Hepatocyte (in vitro differentiated cells): ENCODE measurements around the gene SYTL3. TPM values are rescaled to one million over a fixed set of nuclear protein-coding genes. Genes with fewer than 3 reads are reported as not detected.
"Not testable (repeated sequence)": the region's sequence is repeated elsewhere in the genome, so short reads cannot be mapped to it uniquely, and the experiment has no call there.

ENCODE experiments used
- DNase-seq: peaks from one replicate; pipeline ENCODE4 v3.0.0-alpha.2; 2016; ENCODE audit warnings: low spot score
- H2AFZ ChIP-seq: fragments of 200-600 bp; sonication (generic); 2 replicates; pipeline ENCODE4 v1.6.0; 2016; ENCODE audit warnings: antibody characterized with exemption, mild to moderate bottlenecking
- H3K27ac ChIP-seq: fragments of 200-600 bp; sonication (generic); 2 replicates; pipeline ENCODE4 v1.5.1; 2016; ENCODE audit warnings: mild to moderate bottlenecking
- H3K27me3 ChIP-seq: fragments of 200-600 bp; sonication (generic); 2 replicates; pipeline ENCODE4 v1.6.1; 2016
- H3K36me3 ChIP-seq: fragments of 200-600 bp; sonication (generic); replicated peaks from 2 replicates; pipeline ENCODE4 v1.5.1; 2016; ENCODE audit warnings: low read depth; ENCODE audit not compliant: insufficient read depth
- H3K4me1 ChIP-seq: fragments of 200-600 bp; sonication (generic); 2 replicates; pipeline ENCODE4 v1.5.1; 2016; ENCODE audit warnings: mild to moderate bottlenecking, moderate library complexity; ENCODE audit not compliant: insufficient read depth
- H3K4me2 ChIP-seq: fragments of 200-600 bp; sonication (generic); 2 replicates; pipeline ENCODE4 v1.6.0; 2016
- H3K4me3 ChIP-seq: fragments of 200-600 bp; sonication (generic); 2 replicates; pipeline ENCODE4 v1.5.1; 2016; ENCODE audit warnings: mild to moderate bottlenecking
- H3K79me2 ChIP-seq: fragments of 200-600 bp; sonication (generic); 2 replicates; pipeline ENCODE4 v1.6.0; 2017; ENCODE audit warnings: mild to moderate bottlenecking
- H3K9me2 ChIP-seq: fragments of 200-600 bp; sonication (generic); replicated peaks from 2 replicates; pipeline ENCODE4 v1.6.0; 2017; ENCODE audit warnings: mild to moderate bottlenecking; ENCODE audit not compliant: insufficient read depth
- H3K9me3 ChIP-seq: fragments of 200-600 bp; sonication (generic); 2 replicates; pipeline ENCODE4 v1.5.1; 2016; ENCODE audit warnings: low read depth, mild to moderate bottlenecking
- H4K20me1 ChIP-seq: fragments of 200-600 bp; sonication (generic); 2 replicates; pipeline ENCODE4 v1.6.0; 2016; ENCODE audit warnings: mild to moderate bottlenecking; ENCODE audit not compliant: insufficient read depth, poor library complexity, severe bottlenecking
- EZH2 ChIP-seq: fragments of 200-600 bp; sonication (generic); IDR thresholded peaks from 2 replicates; pipeline ENCODE4 v1.6.1; 2016; ENCODE audit warnings: antibody characterized with exemption, mild to moderate bottlenecking, borderline replicate concordance
- EZH2phosphoT487 ChIP-seq: fragments of 200-600 bp; sonication (generic); IDR thresholded peaks from one replicate; pipeline ENCODE4 v1.6.1; 2018; ENCODE audit warnings: antibody characterized with exemption, mild to moderate bottlenecking, low read depth, moderate library complexity; ENCODE audit not compliant: unreplicated experiment, severe bottlenecking
- WGBS: methylation state at CpG from one replicate; pipeline ENCODE4 v1.1.6; 2016; ENCODE audit warnings: low lambda C conversion rate; ENCODE audit errors: missing lambda C conversion rate; 5-methylcytosine and 5-hydroxymethylcytosine counted together
- polyA plus RNA-seq: library from polyadenylated mRNA; unstranded; fragments of >200 nt; fragmentation: Nextera tagmentation; extraction: Ambion mirVana; gene quantifications from 2 replicates; pipeline ENCODE4 v1.2.1, GENCODE V29; 2016
- total RNA-seq: library from RNA; depleted of rRNA; stranded (reverse); fragments of >200 nt; gene quantifications from 2 replicates; pipeline ENCODE4 v1.2.3, GENCODE V29; 2014
- TF ChIP-seq, protein P1 (sequence below): fragments of 200-600 bp; sonication (generic); IDR thresholded peaks from 2 replicates; pipeline ENCODE4 v1.5.1; 2016; ENCODE audit warnings: antibody characterized with exemption, mild to moderate bottlenecking; ENCODE audit not compliant: poor library complexity

Gene SYTL3
- total and polyA plus RNA-seq, 2 experiments from 2014 or later: 1.4 to 1.5 TPM

DNA sequence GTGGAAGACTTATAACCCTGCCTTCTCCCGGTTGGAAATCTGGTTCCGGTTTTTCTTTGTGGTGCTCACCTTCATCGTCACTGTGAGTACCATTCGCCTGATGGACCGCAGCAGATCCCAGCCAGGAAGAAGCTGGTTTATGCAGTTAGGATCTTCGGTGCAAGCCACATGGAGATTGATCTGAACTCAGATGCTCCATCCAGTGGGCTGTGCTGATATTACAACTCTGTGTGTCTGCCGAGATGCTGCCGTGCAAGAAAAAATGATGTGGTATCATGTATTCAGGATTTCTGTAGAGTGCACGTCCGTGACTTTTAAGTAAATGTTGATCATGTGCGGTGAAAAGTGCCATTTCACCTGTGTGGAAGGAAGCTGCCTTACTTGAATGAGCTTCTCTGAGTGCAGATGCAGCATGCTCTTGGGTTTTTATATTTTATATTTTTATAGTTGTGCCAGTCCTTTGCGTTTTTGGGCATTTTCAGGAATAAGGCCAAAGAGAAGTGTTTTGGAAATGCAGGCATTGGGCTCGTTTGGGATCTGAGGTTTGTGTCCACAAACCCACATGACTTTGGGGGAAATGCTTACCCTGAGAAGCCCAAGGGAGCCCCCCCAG is 44.5 kb upstream of the SYTL3 start:
- WGBS: 52% methylated on average over 13 of the region's 13 CpGs
- H3K36me3 ChIP-seq: no peaks in the 10 kb centered on the region
- no peaks in the 10 kb centered on the region for H3K9me2 ChIP-seq
- peaks cover 3% of the 10 kb centered on the region for H3K79me2 ChIP-seq
- H3K4me1 ChIP-seq: no peaks in the 10 kb centered on the region
- H3K9me3 ChIP-seq: no peaks in the 10 kb centered on the region
- peak; percentile 80 for DNase-seq
- no peak overlapping the region for H3K4me2 ChIP-seq
- H4K20me1 ChIP-seq: no peaks in the 10 kb centered on the region
- TF ChIP-seq, protein P1, sequence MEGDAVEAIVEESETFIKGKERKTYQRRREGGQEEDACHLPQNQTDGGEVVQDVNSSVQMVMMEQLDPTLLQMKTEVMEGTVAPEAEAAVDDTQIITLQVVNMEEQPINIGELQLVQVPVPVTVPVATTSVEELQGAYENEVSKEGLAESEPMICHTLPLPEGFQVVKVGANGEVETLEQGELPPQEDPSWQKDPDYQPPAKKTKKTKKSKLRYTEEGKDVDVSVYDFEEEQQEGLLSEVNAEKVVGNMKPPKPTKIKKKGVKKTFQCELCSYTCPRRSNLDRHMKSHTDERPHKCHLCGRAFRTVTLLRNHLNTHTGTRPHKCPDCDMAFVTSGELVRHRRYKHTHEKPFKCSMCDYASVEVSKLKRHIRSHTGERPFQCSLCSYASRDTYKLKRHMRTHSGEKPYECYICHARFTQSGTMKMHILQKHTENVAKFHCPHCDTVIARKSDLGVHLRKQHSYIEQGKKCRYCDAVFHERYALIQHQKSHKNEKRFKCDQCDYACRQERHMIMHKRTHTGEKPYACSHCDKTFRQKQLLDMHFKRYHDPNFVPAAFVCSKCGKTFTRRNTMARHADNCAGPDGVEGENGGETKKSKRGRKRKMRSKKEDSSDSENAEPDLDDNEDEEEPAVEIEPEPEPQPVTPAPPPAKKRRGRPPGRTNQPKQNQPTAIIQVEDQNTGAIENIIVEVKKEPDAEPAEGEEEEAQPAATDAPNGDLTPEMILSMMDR: peak; percentile 73
- TF ChIP-seq EZH2: no peak
- no peak for TF ChIP-seq EZH2phosphoT487
- no peak overlapping the region for H2AFZ ChIP-seq
- no peaks in the 10 kb centered on the region for H3K27me3 ChIP-seq
- H3K4me3 ChIP-seq: no peak overlapping the region
- no peak overlapping the region for H3K27ac ChIP-seq

- DNase-seq, H3K9me3 ChIP-seq, H3K27ac ChIP-seq, H3K4me1 ChIP-seq, H3K36me3 ChIP-seq, H2AFZ ChIP-seq, H3K27me3 ChIP-seq, H3K4me2 ChIP-seq, H3K9me2 ChIP-seq, H4K20me1 ChIP-seq, H3K79me2 ChIP-seq, H3K4me3 ChIP-seq: not testable (repeated sequence)
- WGBS: 95% methylated on average over 13 of the region's 15 CpGs
Observed at GRCh38 chr6:158606011-158606410, 43.8 kb upstream of the SYTL3 start.

GRCh38 chr6:158606935-158607334 is 42.9 kb upstream of the SYTL3 start:
- H3K36me3 ChIP-seq: no peaks in the 10 kb centered on the region
- WGBS: 93% methylated on average over 7 of the region's 7 CpGs
- no peak for DNase-seq

GRCh38 chr6:158607411-158608170 is 42.3 kb upstream of the SYTL3 start:
- Histone ChIP-seq H3K36me3 (no peaks in the 10 kb centered on the region), H3K9me2 (no peaks in the 10 kb centered on the region), H3K27me3 (no peaks in the 10 kb centered on the region), H3K4me2 (no peak overlapping the region), H3K27ac (no peak overlapping the region), H3K4me1 (peaks cover 9% of the 10 kb centered on the region), H4K20me1 (no peaks in the 10 kb centered on the region), H2AFZ (no peak overlapping the region), H3K4me3 (no peak overlapping the region), H3K9me3 (no peaks in the 10 kb centered on the region), H3K79me2 (peaks cover 3% of the 10 kb centered on the region)
- DNase-seq: no peak
- 92% methylated on average over 14 of the region's 14 CpGs for WGBS
- TF ChIP-seq, protein P1: no peak
- no peak for TF ChIP-seq EZH2phosphoT487
- no peak for TF ChIP-seq EZH2

More at GRCh38 chr6:158606935-158607334, 42.9 kb upstream of the SYTL3 start:
- Histone ChIP-seq H3K9me2 (no peaks in the 10 kb centered on the region), H3K79me2 (peaks cover 3% of the 10 kb centered on the region), H3K27me3 (no peaks in the 10 kb centered on the region), H4K20me1 (no peaks in the 10 kb centered on the region), H3K4me3 (no peak overlapping the region), H3K9me3 (no peaks in the 10 kb centered on the region), H3K27ac (no peak overlapping the region), H3K4me2 (no peak overlapping the region), H3K4me1 (peaks cover 9% of the 10 kb centered on the region), H2AFZ (no peak overlapping the region)
- TF ChIP-seq EZH2 (no peak), EZH2phosphoT487 (no peak)
